GM13976 (cell line): Measurements from ENCODE around the gene LRRC59.
"Not testable (repeated sequence)": the region's sequence is repeated elsewhere in the genome, so short reads cannot be mapped to it uniquely, and the experiment has no call there.

ENCODE experiments used
- DNase-seq: peaks from one replicate; pipeline ENCODE4 v3.0.0; 2012; ENCODE audit warnings: low spot score
- CTCF ChIP-seq: IDR thresholded peaks from 2 replicates; pipeline ENCODE4 v1.5.1; 2012; ENCODE audit warnings: borderline replicate concordance, mild to moderate bottlenecking; ENCODE audit not compliant: insufficient read depth; ENCODE audit errors: extremely low read depth, missing control alignments, control extremely low read depth
- in situ Hi-C: fragments of 300-500 bp; cut with MboI; formaldehyde crosslinking; loops from one replicate; pipeline ENCODE4 v1.12.0; 2022; ENCODE audit warnings: low sequenced_read_pairs, mixed read lengths, inconsistent platforms; ENCODE audit not compliant: unreplicated experiment

The LRRC59 gene

GRCh38 chr17:50424246-50424995 is 27.1 kb upstream of the LRRC59 start:
- TF ChIP-seq CTCF, result no peak
- in situ Hi-C loops, result no loop called here
- DNase-seq, result no peak

DNA sequence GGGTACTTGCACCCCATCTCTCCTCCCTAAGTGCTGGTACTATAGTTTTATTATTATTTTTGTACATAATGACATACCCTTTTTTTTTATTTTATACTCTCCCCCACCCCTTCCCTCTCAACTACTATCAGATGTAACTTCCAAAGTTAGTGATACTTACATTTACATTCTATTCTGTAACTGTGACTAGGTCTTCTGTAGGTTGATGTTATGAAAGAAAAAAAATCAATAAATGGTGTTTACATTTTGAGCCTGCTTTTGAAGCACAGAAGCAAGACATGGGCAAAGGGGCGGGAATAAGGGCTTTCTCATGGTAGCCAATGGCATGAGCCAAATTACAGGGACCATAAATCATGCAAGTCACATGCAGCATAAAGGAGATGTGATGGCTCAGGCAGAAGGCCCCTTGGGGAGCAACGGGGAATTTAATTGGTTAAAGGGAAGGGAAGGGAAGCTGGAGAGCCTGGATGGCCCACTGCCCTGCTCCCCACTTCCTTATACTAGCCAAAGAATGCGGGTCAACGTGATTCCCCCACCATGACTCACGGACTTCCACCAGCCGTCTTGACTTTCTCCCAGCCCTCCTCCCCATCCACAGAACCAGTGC is 26.3 kb upstream of the LRRC59 start:
- no peak for DNase-seq
- TF ChIP-seq CTCF, result no peak
- in situ Hi-C loops, result no loop called here

DNA sequence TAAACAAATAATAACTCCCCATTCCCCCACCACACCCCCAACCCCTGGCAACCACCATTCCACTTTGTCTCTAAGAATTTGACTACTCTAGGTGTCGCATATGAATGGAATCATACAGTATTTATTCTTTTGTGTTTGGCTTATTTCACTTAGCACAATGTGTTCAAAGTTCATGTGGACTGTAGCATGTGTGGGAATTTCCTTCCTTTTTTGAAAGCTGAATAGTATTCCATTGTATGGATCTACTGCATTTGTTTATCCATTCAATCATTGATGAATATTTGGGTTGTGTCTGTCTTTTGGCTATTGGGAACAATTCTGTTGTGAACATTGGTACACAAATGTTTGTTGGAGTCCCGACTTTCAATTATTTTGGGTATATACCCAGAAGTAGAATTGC is 25.4 kb upstream of the LRRC59 start:
- TF ChIP-seq CTCF, result no peak
- no peak for DNase-seq
- in situ Hi-C loops, result no loop called here

GRCh38 chr17:50421308-50422051 is 24.2 kb upstream of the LRRC59 start:
- DNase-seq, result peak; percentile 68
- in situ Hi-C loops, result no loop called here
- TF ChIP-seq CTCF, result no peak

DNA sequence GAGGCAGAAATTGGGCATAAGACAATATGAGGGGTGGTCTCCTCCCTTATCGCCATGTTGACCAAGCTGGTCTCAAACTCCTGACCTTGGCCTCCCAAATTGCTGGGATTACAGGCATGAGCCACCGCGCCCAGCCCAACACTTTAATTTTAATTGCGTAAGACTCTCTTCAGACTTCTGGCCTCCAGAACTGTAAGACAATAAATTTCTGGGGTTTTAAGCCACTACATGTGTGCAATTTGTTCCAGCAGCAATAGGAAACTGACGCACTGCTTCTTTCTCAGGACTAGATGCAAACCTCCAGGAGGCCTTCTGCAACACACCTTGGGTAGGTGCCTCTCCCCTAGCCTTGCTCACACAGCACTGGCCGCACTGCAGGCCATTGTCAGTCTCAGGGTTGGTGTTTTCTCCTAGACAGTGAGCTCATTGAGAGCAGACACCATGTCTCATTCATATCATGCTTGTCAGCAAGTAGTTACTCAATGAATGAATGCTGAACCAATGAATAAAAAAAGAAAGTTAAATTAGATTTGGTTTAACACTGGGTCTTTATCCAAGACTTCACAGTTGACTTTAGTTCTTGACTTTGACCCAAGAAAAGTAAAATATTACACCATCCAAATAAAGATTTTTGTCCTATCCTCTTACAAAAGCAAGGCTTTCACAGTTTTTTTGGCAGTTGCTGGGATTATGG is 23.2 kb upstream of the LRRC59 start:
- in situ Hi-C loops, result no loop called here

GRCh38 chr17:50419577-50419976 is 22.3 kb upstream of the LRRC59 start:
- in situ Hi-C loops, result not testable (repeated sequence)

More for the DNA sequence above, 23.2 kb upstream of the LRRC59 start:
- TF ChIP-seq CTCF, result no peak
- DNase-seq, result no peak

More at GRCh38 chr17:50419577-50419976, 22.3 kb upstream of the LRRC59 start:
- not testable (repeated sequence) for DNase-seq
